Measurements from ENCODE around the gene EIF3K. TPM values are rescaled to one million over a fixed set of nuclear protein-coding genes. Genes with fewer than 3 reads are reported as not detected.
"Not testable (repeated sequence)": the region's sequence is repeated elsewhere in the genome, so short reads cannot be mapped to it uniquely, and the experiment has no call there.

Gene EIF3K
- 483 TPM for total RNA-seq
- long read RNA-seq, transcript EIF3K-201 (8 exons, 864 nt) = major isoform, 192 of 213 reads
- long read RNA-seq, partial matches to known transcripts = 3 of 213 reads
- long read RNA-seq, other reads (novel, unspliced or antisense) = 13 of 213 reads

- DNase-seq (ENCODE audit: low spot score) = peak; percentile 99
- intact Hi-C loops (cut with DNase I) = loop anchor here (5.0 kb wide), 4 partner anchors 214 to 504 kb away; partner anchors contain the start of genes ECH1 and FAM98C
Observed at GRCh38 chr19:38618590-38619360, at the start of gene EIF3K. Gene EIF3K (plus strand): TSS chr19:38619188. CDS start chr19:38619269, 81 bp downstream.

GRCh38 chr19:38569368-38569983 lies 49.5 kb upstream of the EIF3K start:
- intact Hi-C loops (cut with DNase I) = no loop called here
- DNase-seq (ENCODE audit: low spot score) = no peak

GRCh38 chr19:38571682-38572081 lies 47.3 kb upstream of the EIF3K start:
- no peak for DNase-seq (ENCODE audit: low spot score)
- intact Hi-C loops (cut with DNase I) = no loop called here

- no peak for DNase-seq (ENCODE audit: low spot score)
- intact Hi-C loops (cut with DNase I) = no loop called here
Observed at GRCh38 chr19:38577826-38578225, 41.2 kb upstream of the EIF3K start.

- intact Hi-C loops (cut with DNase I); DNase-seq (ENCODE audit: low spot score): not testable (repeated sequence)
Observed at GRCh38 chr19:38579304-38579703, 39.7 kb upstream of the EIF3K start.

GRCh38 chr19:38580080-38580479 lies 38.9 kb upstream of the EIF3K start:
- DNase-seq (ENCODE audit: low spot score) = no peak
- intact Hi-C loops (cut with DNase I) = no loop called here

- no peak for DNase-seq (ENCODE audit: low spot score)
- intact Hi-C loops (cut with DNase I) = no loop called here
Observed at GRCh38 chr19:38583219-38583984, 35.6 kb upstream of the EIF3K start.

GRCh38 chr19:38583985-38584305 lies 35.0 kb upstream of the EIF3K start:
- intact Hi-C loops (cut with DNase I) = no loop called here
- DNase-seq (ENCODE audit: low spot score) = no peak

- DNase-seq (ENCODE audit: low spot score) = no peak
- intact Hi-C loops (cut with DNase I) = no loop called here
Observed at GRCh38 chr19:38587562-38587961, 31.4 kb upstream of the EIF3K start.

GRCh38 chr19:38588041-38588440 lies 30.9 kb upstream of the EIF3K start:
- DNase-seq (ENCODE audit: low spot score) = no peak
- intact Hi-C loops (cut with DNase I) = no loop called here

- intact Hi-C loops (cut with DNase I) = no loop called here
- no peak for DNase-seq (ENCODE audit: low spot score)
Observed at GRCh38 chr19:38592940-38593339, 26.0 kb upstream of the EIF3K start.

GRCh38 chr19:38596057-38596981 lies 22.7 kb upstream of the EIF3K start:
- intact Hi-C loops (cut with DNase I) = no loop called here
- no peak for DNase-seq (ENCODE audit: low spot score)

- intact Hi-C loops (cut with DNase I) = no loop called here
- no peak for DNase-seq (ENCODE audit: low spot score)
Observed at GRCh38 chr19:38597075-38597474, 21.9 kb upstream of the EIF3K start.

- intact Hi-C loops (cut with DNase I) = no loop called here
- no peak for DNase-seq (ENCODE audit: low spot score)
Observed at GRCh38 chr19:38599722-38600121, 19.3 kb upstream of the EIF3K start.

GRCh38 chr19:38602856-38603255 lies 16.1 kb upstream of the EIF3K start:
- DNase-seq (ENCODE audit: low spot score); intact Hi-C loops (cut with DNase I): not testable (repeated sequence)

GRCh38 chr19:38606131-38606530 lies 12.9 kb upstream of the EIF3K start:
- DNase-seq (ENCODE audit: low spot score) = no peak
- intact Hi-C loops (cut with DNase I) = no loop called here

- no peak for DNase-seq (ENCODE audit: low spot score)
- intact Hi-C loops (cut with DNase I) = no loop called here
Observed at GRCh38 chr19:38614289-38614688, 4.7 kb upstream of the EIF3K start.

GRCh38 chr19:38615007-38615581 lies 3.9 kb upstream of the EIF3K start:
- intact Hi-C loops (cut with DNase I) = loop anchor here (5.0 kb wide), 4 partner anchors 213 to 507 kb away; partner anchors contain the start of genes ECH1 and FAM98C

GRCh38 chr19:38616265-38616664 lies 2.7 kb upstream of the EIF3K start:
- DNase-seq (ENCODE audit: low spot score) = no peak
- intact Hi-C loops (cut with DNase I) = loop anchor here (5.0 kb wide), 4 partner anchors 214 to 506 kb away; partner anchors contain the start of genes ECH1 and FAM98C

More at GRCh38 chr19:38615007-38615581, 3.9 kb upstream of the EIF3K start:
- DNase-seq (ENCODE audit: low spot score) = no peak

All from cardiac septum (tissue), 1 donor.